IPS DF 4.7 (cell line): ENCODE measurements around the gene SWAP70.
"Not testable (repeated sequence)": the region's sequence is repeated elsewhere in the genome, so short reads cannot be mapped to it uniquely, and the experiment has no call there.

Experiments used
- DNase-seq: peaks from one replicate; pipeline ENCODE4 v3.0.0-alpha.2; 2013; ENCODE audit warnings: low spot score; ENCODE audit errors: extremely low read depth

Gene SWAP70

GRCh38 chr11:9719566-9720289 lies 55.9 kb downstream of the SWAP70 start:
- DNase-seq: no peak

GRCh38 chr11:9720290-9720630 lies 56.4 kb downstream of the SWAP70 start:
- DNase-seq: no peak

GRCh38 chr11:9722023-9722422 lies 58.1 kb downstream of the SWAP70 start:
- no peak for DNase-seq

GRCh38 chr11:9722893-9723292 lies 59.0 kb downstream of the SWAP70 start:
- DNase-seq: no peak

DNA sequence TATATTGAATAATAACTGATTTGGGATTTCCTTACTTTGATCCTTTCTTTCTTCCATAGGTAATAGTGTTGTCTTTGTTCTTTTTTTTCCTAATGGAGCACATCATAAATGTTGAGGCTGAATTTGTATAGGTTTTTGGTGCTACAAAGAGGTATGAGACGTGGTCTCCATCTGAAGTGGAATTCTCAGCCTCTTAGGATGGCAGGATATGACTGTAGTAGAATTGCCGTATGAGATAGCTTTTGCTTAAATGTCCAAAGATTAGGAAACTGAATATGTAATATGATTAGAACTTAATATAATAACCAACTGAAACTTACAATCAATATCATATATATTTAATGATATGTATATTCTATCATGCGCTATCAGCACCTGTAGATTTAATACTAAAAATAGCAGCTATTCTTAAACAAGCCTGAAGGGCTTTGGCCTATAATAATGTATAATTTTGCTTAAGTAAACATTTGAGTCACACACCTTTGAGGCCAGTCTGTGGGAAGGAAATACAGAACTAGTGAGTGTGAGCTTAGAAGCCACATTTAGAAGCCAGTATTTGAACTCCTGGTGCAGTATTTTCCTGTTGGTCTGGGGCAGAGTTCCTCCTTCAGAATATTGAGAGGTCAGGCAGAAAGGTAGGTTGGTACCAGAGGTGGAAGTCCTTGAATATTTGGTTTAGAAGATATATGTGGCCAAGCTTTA lies 62.6 kb downstream of the SWAP70 start:
- DNase-seq: no peak

GRCh38 chr11:9728058-9728457 lies 64.2 kb downstream of the SWAP70 start:
- DNase-seq: no peak

DNA sequence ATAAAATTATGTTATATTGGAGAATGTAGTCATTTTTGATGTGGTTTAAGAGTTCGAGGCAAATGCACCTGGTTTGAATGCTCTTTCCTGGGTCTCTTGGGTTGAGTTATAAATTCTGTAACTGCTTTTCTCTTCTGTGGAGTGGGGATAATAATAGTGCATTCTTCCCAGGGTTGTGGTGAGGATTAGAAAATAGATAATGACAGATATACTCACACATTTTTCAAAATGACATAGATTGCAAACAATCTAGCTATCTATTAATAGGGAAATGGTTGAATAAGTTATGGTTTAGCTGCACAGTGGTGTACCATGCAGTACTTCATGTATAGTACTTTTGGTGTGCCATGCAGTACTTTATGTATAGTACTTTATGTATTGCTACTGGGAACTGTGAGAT lies 67.4 kb downstream of the SWAP70 start:
- DNase-seq: no peak

DNA sequence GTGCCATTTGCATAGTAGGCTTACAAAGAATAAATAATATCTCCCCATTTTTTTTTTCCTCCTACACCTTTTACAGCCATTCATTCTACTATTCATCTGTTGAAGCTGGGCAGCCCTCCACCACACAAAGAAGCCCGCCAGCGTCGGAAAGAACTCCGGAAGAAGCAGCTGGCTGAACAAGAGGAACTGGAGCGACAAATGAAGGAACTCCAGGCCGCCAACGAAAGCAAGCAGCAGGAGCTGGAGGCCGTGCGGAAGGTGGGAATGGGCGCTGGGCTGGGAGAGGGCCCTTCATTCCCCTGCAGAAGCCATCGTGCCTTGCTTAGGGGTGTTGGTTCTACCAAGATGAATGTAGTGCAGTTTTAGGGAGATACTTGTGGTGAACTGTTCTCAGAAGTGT lies 68.6 kb downstream of the SWAP70 start:
- DNase-seq: no peak

GRCh38 chr11:9733212-9733611 lies 69.3 kb downstream of the SWAP70 start:
- DNase-seq: no peak

DNA sequence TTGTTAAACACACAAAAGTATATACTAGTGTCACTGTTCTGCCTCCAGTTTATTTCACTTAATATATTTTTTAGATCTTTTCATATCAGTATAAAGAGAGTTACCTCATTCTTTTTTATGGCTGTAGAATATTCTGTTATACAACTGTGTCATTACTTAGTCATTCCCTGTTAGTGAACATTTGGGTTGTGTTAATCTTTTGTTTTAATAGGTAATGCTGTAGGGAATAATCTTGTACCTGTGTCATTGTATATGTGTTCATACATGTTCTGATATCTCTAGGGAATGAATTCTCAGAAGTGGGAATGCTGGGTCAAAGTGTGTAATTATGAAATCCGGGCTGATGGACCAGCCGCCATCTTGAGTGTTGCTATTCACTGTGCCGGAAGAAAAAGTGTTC lies 71.4 kb downstream of the SWAP70 start:
- DNase-seq: no peak

GRCh38 chr11:9735919-9736318 lies 72.0 kb downstream of the SWAP70 start:
- no peak for DNase-seq

DNA sequence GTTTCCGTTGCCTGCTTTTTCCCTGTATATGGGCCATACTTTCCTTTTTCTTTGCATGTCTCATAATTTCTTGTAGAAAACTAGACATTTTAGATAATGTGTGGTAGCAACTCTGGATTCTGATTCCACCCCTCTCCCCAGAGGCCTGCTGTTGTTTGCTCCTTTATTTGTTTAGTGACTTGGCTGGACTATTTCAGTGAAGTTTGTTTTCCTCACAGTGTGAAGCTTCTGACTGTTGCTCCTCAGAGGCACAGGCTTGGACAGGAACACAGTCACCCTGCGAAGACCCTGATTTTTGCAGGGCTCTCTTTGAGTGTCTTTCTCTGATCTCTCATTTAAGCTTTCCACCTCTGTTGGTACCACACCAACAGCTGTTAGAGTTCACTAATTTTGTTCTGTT lies 72.5 kb downstream of the SWAP70 start:
- DNase-seq: no peak

GRCh38 chr11:9738116-9738515 lies 74.2 kb downstream of the SWAP70 start:
- no peak for DNase-seq

DNA sequence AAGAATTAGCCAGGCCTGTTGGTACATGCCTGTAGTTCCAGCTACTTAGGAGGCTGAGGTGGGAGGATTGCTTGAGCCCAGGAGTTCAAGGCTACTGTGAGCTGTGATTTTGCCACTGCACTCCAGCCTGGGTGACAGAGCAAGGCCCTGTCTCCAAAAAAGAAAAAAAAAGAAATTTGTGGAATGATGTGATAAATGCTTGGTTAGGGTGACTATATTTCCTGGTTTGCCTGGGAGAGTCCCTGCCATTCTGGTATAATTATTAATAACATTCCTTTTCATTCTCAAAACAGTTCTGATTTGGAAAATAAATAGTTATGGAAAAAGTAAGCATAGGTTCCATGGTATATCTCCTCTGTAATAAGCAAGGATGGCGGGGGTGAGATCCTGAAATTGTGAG lies 74.8 kb downstream of the SWAP70 start:
- DNase-seq: no peak

DNA sequence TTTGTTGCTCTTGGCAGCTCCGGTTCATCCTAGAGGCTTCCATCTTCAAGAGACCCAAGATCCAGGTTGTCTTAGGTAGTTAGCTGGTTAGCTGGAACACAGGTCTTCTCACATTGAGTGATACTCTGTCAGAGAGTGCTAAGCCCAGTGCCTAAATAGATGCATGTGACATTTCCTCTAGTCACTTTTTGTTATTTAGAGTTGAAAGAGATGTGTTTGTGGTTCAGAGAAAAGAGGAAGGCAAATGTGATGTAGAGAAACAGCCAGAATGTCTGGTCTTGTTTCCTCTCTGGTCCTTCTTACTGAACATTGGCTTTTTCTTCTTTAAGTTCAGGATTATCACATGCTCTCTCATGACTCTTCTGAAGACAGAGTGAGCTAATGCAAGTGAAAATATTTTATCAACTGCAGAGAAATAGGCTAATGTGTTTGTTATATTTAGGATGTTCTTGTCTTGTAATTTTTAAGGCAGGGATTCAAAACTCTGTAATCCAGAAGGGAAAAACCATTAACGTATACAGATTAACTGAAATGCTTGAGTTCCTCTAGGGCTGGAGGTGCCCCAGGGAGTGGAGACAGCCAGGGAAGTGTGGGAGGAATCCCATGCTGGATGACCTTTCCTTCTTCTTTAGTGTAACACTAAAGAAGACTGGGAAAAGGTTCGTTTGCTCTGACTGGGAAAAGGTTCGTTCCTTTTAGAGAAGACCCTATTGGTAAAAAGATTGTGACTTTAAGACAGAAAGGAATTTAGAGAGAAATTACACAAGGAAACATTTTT lies 75.4 kb downstream of the SWAP70 start:
- DNase-seq: no peak

DNA sequence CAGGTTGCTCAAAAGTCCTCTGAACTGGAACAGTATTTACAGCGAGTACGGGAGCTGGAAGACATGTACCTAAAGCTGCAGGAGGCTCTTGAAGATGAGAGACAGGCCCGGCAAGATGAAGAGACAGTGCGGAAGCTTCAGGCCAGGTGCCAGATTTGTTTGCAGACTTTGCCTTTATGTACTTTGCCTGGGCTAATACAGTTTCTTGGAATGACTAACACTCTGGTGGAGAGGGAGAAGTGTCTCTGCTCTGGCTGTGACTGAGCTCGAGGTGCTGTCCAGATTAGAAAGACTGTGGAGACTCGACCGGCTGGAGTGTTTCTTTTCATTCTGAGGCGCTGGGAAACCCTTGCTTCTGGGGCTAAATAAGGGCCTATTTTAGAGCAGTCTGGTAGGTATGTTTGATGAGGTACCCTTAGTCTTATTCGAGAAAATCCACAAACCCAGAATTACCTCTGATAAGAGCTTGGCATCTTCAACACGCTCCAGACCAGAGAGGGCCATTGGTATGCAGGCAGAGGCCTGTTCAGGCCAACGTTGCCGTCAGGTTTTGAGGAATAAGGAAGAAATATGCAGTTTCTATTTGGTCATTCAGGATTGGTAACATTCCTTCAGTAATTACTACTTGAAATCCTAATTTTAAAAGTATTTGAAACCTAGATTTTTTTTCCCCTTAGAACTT lies 76.5 kb downstream of the SWAP70 start:
- no peak for DNase-seq

DNA sequence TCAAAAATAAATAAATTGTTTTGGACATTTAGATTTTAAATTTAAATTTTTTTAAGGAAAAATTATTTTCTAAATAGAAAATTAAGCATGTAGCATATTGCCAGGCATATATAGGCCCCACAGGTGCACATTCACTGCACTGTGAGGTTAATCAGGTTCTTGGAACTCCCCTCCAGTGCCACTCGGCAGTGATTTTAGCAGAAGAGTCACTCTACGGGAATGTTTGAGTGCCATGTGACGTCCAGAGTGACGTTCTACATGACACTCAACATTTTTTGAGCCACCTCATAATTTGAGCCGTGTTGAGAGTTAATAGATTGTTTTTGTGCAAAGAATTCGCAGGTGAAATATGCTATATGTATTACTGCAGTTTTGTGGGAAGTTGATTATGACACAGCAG lies 77.4 kb downstream of the SWAP70 start:
- no peak for DNase-seq

DNA sequence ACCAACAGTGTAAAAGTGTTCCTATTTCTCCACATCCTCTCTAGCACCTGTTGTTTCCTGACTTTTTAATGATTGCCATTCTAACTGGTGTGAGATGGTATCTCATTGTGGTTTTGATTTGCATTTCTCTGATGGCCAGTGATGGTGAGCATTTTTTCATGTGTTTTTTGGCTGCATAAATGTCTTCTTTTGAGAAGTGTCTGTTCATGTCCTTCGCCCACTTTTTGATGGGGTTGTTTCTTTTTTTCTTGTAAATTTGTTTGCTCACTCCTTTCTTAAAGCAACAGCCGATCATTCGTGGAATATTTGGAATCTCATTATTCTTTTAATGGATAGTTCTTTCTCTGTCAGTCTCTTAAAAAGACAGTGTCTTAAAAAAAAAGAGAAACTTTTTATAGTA lies 79.6 kb downstream of the SWAP70 start:
- DNase-seq: not testable (repeated sequence)

DNA sequence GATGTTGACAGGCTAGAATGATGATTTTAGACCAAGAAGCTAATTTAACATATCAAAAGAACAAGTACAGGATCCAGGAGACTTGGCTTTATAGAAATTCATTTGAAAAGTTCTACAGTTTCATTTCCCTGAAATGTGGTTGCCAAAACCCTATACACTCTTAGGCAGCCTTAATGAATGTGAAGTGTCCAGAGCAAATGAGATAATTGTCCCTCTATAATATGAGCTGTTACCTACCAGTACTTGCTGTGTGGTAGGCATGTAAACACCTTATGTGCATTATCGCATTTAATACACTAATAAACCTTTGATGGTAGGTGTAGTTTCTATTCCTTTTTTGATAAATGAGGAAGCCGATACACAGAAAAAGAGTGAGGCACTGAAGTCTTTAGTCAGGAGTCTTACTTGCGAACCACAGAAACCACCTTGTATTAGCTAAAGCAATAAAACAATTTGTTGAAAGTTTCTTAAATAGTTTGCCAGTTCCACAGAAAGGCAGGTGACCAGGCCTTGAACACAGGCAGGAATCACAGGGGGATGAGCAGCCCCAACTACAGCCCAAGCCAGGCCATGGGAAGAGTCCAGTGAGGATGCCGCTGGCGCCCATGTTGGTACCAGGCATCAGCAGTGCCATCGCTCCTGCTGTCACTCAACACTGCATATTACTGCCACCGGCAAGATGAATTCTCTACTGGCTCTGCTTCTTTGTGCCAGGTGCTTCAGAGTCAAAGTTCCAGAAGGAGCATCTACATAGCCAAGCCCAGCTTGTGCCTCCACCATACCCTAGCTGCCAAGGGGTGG lies 81.7 kb downstream of the SWAP70 start:
- no peak for DNase-seq

GRCh38 chr11:9747229-9747628 lies 83.4 kb downstream of the SWAP70 start:
- DNase-seq: no peak

DNA sequence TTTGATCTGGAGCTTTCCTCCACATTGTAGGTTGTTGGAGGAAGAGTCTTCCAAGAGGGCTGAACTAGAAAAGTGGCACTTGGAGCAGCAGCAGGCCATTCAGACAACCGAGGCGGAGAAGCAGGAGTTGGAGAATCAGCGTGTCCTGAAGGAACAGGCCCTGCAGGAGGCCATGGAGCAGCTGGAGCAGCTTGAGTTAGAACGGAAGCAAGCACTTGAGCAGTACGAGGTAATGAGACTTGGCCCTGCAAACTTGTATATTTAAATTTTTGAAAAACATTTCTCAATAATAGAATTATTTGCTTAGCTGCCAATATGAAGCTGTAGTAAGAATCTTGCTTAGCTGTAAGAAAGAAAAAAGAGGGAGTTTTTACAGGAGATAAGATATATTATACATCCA lies 84.0 kb downstream of the SWAP70 start:
- no peak for DNase-seq
